H1 (cell line): ENCODE measurements around the gene WEE2. TPM values are rescaled to one million over a fixed set of nuclear protein-coding genes. Genes with fewer than 3 reads are reported as not detected.

Experiments
- CTCF ChIA-PET: fragments of 300-600 bp; sonication (Branson Sonifier 250); formaldehyde crosslinking; loops from one replicate; lab custom pipeline; 2021; ENCODE audit not compliant: partially characterized antibody; lab: Charles Lee
- POLR2A ChIA-PET: fragments of 300-600 bp; sonication (Branson Sonifier 250); formaldehyde crosslinking; loops from one replicate; lab custom pipeline; 2021; ENCODE audit warnings: inconsistent platforms; ENCODE audit not compliant: partially characterized antibody; lab: Charles Lee
- DNase-seq, 2 experiments: peaks; one replicate each; pipeline versions ENCODE4 v3.0.0 to v3.0.0-alpha.2; 2010 to 2022; ENCODE audit warnings: low spot score in 2 of 2, low read depth in 1 of 2, mixed read lengths in 1 of 2
- FAIRE-seq: peaks from 2 replicates; lab custom pipeline; 2011; peaks lifted over from hg19 to GRCh38; lab: Jason Lieb, UNC
- H2AFZ ChIP-seq: 2 replicates; pipeline ENCODE4 v1.8.1; 2012; ENCODE audit warnings: low read length, inconsistent platforms
- H2AK5ac ChIP-seq: 2 replicates; pipeline ENCODE4 v1.6.1; 2013; ENCODE audit warnings: low read depth, low read length
- H2BK120ac ChIP-seq: replicated peaks from 2 replicates; pipeline ENCODE3; 2013; ENCODE audit warnings: low read depth, low read length, inconsistent platforms
- H2BK12ac ChIP-seq: 2 replicates; pipeline ENCODE4 v1.6.1; 2013; ENCODE audit warnings: low read depth, low read length
- H2BK15ac ChIP-seq: 2 replicates; pipeline ENCODE4 v1.6.1; 2013; ENCODE audit warnings: low read length
- H2BK20ac ChIP-seq: 2 replicates; pipeline ENCODE4 v1.6.1; 2013; ENCODE audit warnings: low read length
- H2BK5ac ChIP-seq: 2 replicates; pipeline ENCODE4 v1.6.1; 2013; ENCODE audit warnings: low read depth, low read length
- H3K14ac ChIP-seq: 2 replicates; pipeline ENCODE4 v1.6.1; 2013; ENCODE audit warnings: inconsistent platforms; ENCODE audit not compliant: insufficient read length
- H3K18ac ChIP-seq: 2 replicates; pipeline ENCODE4 v1.6.1; 2013; ENCODE audit warnings: low read length; ENCODE audit errors: extremely low read depth
- H3K23ac ChIP-seq: 2 replicates; pipeline ENCODE4 v1.6.1; 2013; ENCODE audit warnings: inconsistent platforms; ENCODE audit not compliant: insufficient read length
- H3K23me2 ChIP-seq: 2 replicates; pipeline ENCODE4 v1.6.1; 2013; ENCODE audit warnings: low read depth, low read length
- H3K27ac ChIP-seq: 2 replicates; pipeline ENCODE4 v1.6.1; 2011; ENCODE audit warnings: low read depth, low read length, inconsistent platforms
- H3K27me3 ChIP-seq, 4 experiments: replicated peaks in 1 of 4; 1 replicate in 1 of 4; 2 replicates in 3 of 4; pipeline versions ENCODE4 v1.6.1 to v1.8.1; 2011 to 2013; ENCODE audit warnings: low read length in 3 of 4, mild to moderate bottlenecking in 3 of 4, inconsistent platforms in 2 of 4, mixed read lengths in 2 of 4, moderate library complexity in 1 of 4; ENCODE audit not compliant: control insufficient read depth in 3 of 4, insufficient read depth in 3 of 4; ENCODE audit errors: extremely low read depth in 1 of 4
- H3K36me3 ChIP-seq, 4 experiments: 2 replicates each; pipeline versions ENCODE4 v1.6.1 to v1.8.1; 2011 to 2013; ENCODE audit warnings: mild to moderate bottlenecking in 4 of 4, low read length in 3 of 4, moderate library complexity in 2 of 4, control low read depth in 1 of 4, inconsistent platforms in 1 of 4; ENCODE audit not compliant: insufficient read depth in 4 of 4, control insufficient read depth in 2 of 4
- H3K4ac ChIP-seq: replicated peaks from 2 replicates; pipeline ENCODE3; 2013; ENCODE audit warnings: low read length, low read depth, mixed read lengths, inconsistent platforms; ENCODE audit not compliant: insufficient read length
- H3K4me1 ChIP-seq, 4 experiments: replicated peaks in 1 of 4; 1 replicate in 1 of 4; 2 replicates in 3 of 4; pipeline versions ENCODE4 v1.6.1 to v1.8.1; 2011 to 2013; ENCODE audit warnings: low read length in 3 of 4, inconsistent platforms in 2 of 4, mixed read lengths in 1 of 4; ENCODE audit not compliant: insufficient read depth in 4 of 4, control insufficient read depth in 3 of 4
- H3K4me2 ChIP-seq, 2 experiments: 2 replicates each; pipeline versions ENCODE4 v1.6.1 to v1.8.1; 2011 to 2013; ENCODE audit warnings: low read depth in 2 of 2, low read length in 2 of 2, control low read depth in 1 of 2, inconsistent platforms in 1 of 2, mild to moderate bottlenecking in 1 of 2; ENCODE audit not compliant: insufficient read depth in 1 of 2
- H3K4me3 ChIP-seq, 4 experiments: fragments of 200-600, 300-600 bp in 1 of 4; sonication (generic), shearing (Covaris generic), sonication (Bioruptor Twin) in 1 of 4; 2 replicates each; pipeline versions ENCODE4 v1.5.1 to v1.8.1; 2011 to 2016; ENCODE audit warnings: low read length in 4 of 4, low read depth in 3 of 4, control low read depth in 2 of 4, inconsistent platforms in 2 of 4, mild to moderate bottlenecking in 2 of 4, mixed read lengths in 1 of 4, moderate library complexity in 1 of 4; ENCODE audit not compliant: insufficient read depth in 2 of 4; ENCODE audit errors: extremely low read depth in 1 of 4
- H3K56ac ChIP-seq: replicated peaks from 2 replicates; pipeline ENCODE3; 2013; ENCODE audit warnings: low read depth, mild to moderate bottlenecking, mixed read lengths, low read length, inconsistent platforms; ENCODE audit not compliant: insufficient read length
- H3K79me1 ChIP-seq: 2 replicates; pipeline ENCODE4 v1.6.1; 2013; ENCODE audit warnings: low read depth, low read length, control low read depth
- H3K79me2 ChIP-seq, 2 experiments: 2 replicates each; pipeline versions ENCODE4 v1.6.1 to v1.8.1; 2012 to 2013; ENCODE audit warnings: low read length in 2 of 2, mild to moderate bottlenecking in 2 of 2, inconsistent platforms in 1 of 2; ENCODE audit not compliant: insufficient read depth in 2 of 2, control insufficient read depth in 1 of 2
- H3K9ac ChIP-seq, 4 experiments: replicated peaks in 1 of 4; 1 replicate in 1 of 4; 2 replicates in 3 of 4; pipeline versions ENCODE4 v1.6.1 to v1.8.1; 2011 to 2013; ENCODE audit warnings: low read depth in 3 of 4, low read length in 3 of 4, control low read depth in 2 of 4, mild to moderate bottlenecking in 2 of 4, moderate library complexity in 2 of 4, inconsistent platforms in 1 of 4; ENCODE audit errors: extremely low read depth in 1 of 4
- H3K9me3 ChIP-seq, 2 experiments: 2 replicates each; pipeline versions ENCODE4 v1.6.1 to v1.8.1; 2012 to 2013; ENCODE audit warnings: mild to moderate bottlenecking in 2 of 2, moderate library complexity in 2 of 2, control low read depth in 1 of 2, inconsistent platforms in 1 of 2, low read depth in 1 of 2, low read length in 1 of 2, mixed read lengths in 1 of 2; ENCODE audit not compliant: insufficient read depth in 2 of 2
- H4K20me1 ChIP-seq, 2 experiments: replicated peaks in 1 of 2; 2 replicates each; pipeline versions ENCODE3 to v1.8.1; 2011 to 2013; ENCODE audit warnings: inconsistent platforms in 2 of 2, low read length in 2 of 2, mild to moderate bottlenecking in 1 of 2; ENCODE audit not compliant: insufficient read depth in 2 of 2, control insufficient read depth in 1 of 2
- H4K5ac ChIP-seq: 2 replicates; pipeline ENCODE4 v1.6.1; 2013; ENCODE audit warnings: low read length, low read depth, mixed read lengths, inconsistent platforms; ENCODE audit not compliant: insufficient read length
- H4K8ac ChIP-seq: 2 replicates; pipeline ENCODE4 v1.8.0; 2013; ENCODE audit warnings: mild to moderate bottlenecking, moderate library complexity, low read length, inconsistent platforms; ENCODE audit not compliant: insufficient read depth; ENCODE audit errors: extremely low read depth
- H4K91ac ChIP-seq: replicated peaks from 2 replicates; pipeline ENCODE3; 2013; ENCODE audit warnings: low read length, mixed read lengths, inconsistent platforms; ENCODE audit not compliant: insufficient read length
- CHD2 ChIP-seq: IDR thresholded peaks from 2 replicates; pipeline ENCODE4 v1.6.1; 2012; ENCODE audit warnings: low read length, improper control_type of control experiment
- EP300 ChIP-seq, 2 experiments: IDR thresholded peaks; 1 replicate in 1 of 2; 2 replicates in 1 of 2; pipeline ENCODE4 v1.6.1; 2011 to 2012; ENCODE audit warnings: low read depth in 2 of 2, low read length in 2 of 2, mild to moderate bottlenecking in 2 of 2, borderline replicate concordance in 1 of 2, inconsistent platforms in 1 of 2, moderate library complexity in 1 of 2
- EZH2 ChIP-seq: fragments of 200-600 bp; sonication (generic); IDR thresholded peaks from 2 replicates; pipeline ENCODE4 v1.7.1; 2012; ENCODE audit warnings: low read depth, mild to moderate bottlenecking, moderate library complexity, low read length, inconsistent platforms; ENCODE audit not compliant: severe bottlenecking
- FOSL1 ChIP-seq: IDR thresholded peaks from 2 replicates; pipeline ENCODE4 v1.6.1; 2011; ENCODE audit warnings: mild to moderate bottlenecking, low read depth, low read length, moderate library complexity; ENCODE audit not compliant: insufficient read depth
- HDAC2 ChIP-seq, 2 experiments: fragments of 300-600 bp in 1 of 2; sonication (generic) in 1 of 2; IDR thresholded peaks; 2 replicates each; pipeline ENCODE4 v1.6.1; 2011 to 2012; ENCODE audit warnings: low read depth in 2 of 2, low read length in 2 of 2, mild to moderate bottlenecking in 2 of 2, moderate library complexity in 2 of 2, borderline replicate concordance in 1 of 2, inconsistent platforms in 1 of 2
- JUND ChIP-seq: IDR thresholded peaks from 2 replicates; pipeline ENCODE4 v1.6.1; 2011; ENCODE audit warnings: mild to moderate bottlenecking, improper control_type of control experiment, low read length
- KDM5A ChIP-seq: fragments of 200-600 bp; IDR thresholded peaks from 2 replicates; pipeline ENCODE4 v1.7.1; 2012; ENCODE audit warnings: mild to moderate bottlenecking, low read length, inconsistent platforms, mixed read lengths
- MAX ChIP-seq: IDR thresholded peaks from 2 replicates; pipeline ENCODE4 v1.6.1; 2012; ENCODE audit warnings: inconsistent platforms
- PHF8 ChIP-seq: fragments of 200-600 bp; sonication (generic); conservative IDR thresholded peaks from 2 replicates; pipeline ENCODE4 v1.7.1; 2012; ENCODE audit warnings: low read depth, mild to moderate bottlenecking, inconsistent platforms, low read length, moderate library complexity
- POU5F1 ChIP-seq: IDR thresholded peaks from 2 replicates; pipeline ENCODE4 v1.6.1; 2011; ENCODE audit warnings: low read depth, mild to moderate bottlenecking, low read length, moderate library complexity
- SIRT6 ChIP-seq: IDR thresholded peaks from one replicate; pipeline ENCODE4 v1.7.1; 2012; ENCODE audit warnings: low read length, inconsistent platforms
- SP4 ChIP-seq: IDR thresholded peaks from 2 replicates; pipeline ENCODE4 v1.6.1; 2012; ENCODE audit warnings: low read length, inconsistent platforms
- WGBS, 2 experiments: shearing (Covaris generic) in 1 of 2; methylation state at CpG; one replicate each; pipeline versions ENCODE4 v1.1.6 to v1.1.7; 2013 to 2015; ENCODE audit warnings: low lambda C conversion rate in 2 of 2, mixed read lengths in 2 of 2, inconsistent platforms in 1 of 2, low coverage in 1 of 2, missing lambda C conversion rate in 1 of 2; ENCODE audit not compliant: insufficient replicate concordance in 2 of 2, insufficient coverage in 1 of 2, insufficient read length in 1 of 2; ENCODE audit errors: extremely low coverage in 1 of 2, missing lambda C conversion rate in 1 of 2; 5-methylcytosine and 5-hydroxymethylcytosine counted together
- polyA plus RNA-seq, 7 experiments: library from polyadenylated mRNA; depleted of rRNA in 3 of 7; stranded (reverse) in 5 of 7; unstranded in 2 of 7; fragments of >200 nt in 5 of 7; fragments of 200-250 nt in 2 of 7; gene quantifications; 1 replicate in 5 of 7; 2 replicates in 1 of 7; 4 replicates in 1 of 7; pipeline versions ENCODE4 v1.2.1 to v1.2.3, GENCODE V29; 2011 to 2013; ENCODE audit warnings: missing spikeins in 2 of 7, mixed read lengths in 2 of 7
- total RNA-seq: library from RNA; stranded (reverse); fragmentation: NEBNext Ultra II Directional; extraction: Animal tissue kit (Norgen Biotek cat#: 25700); gene quantifications from 2 replicates; pipeline ENCODE4 v1.2.1, GENCODE V29; 2021
- TF ChIP-seq, protein P1 (sequence below): IDR thresholded peaks from 2 replicates; pipeline ENCODE4 v1.6.1; 2012; ENCODE audit warnings: inconsistent platforms

WEE2 gene
- total and polyA plus RNA-seq, 2 of the 8 experiments (the other 6 are each of a cell fraction or from before 2014, with no cell fraction given): 0.02 TPM; not detected in 1

DNA sequence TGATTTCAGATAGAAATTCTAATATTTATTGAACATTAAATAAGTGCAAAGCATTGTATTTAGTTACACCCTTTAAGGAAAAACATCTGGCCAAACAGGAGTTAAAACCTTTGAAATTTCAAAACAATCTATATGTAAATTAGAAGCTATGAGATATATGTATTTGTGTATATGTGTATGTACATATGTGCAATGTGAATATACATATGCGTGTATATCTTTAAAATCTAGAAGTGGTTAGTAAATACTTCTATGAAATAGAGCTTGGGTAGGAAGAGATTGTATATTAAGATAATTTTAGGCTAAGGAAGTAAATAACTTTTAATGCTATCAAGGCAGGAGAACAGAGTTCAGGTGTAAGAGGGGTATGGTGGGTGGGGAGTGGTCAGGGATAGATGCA is 9.3 kb downstream of the WEE2 start:
- Histone ChIP-seq H2AK5ac (no peak overlapping the region), H4K5ac (no peak overlapping the region), H4K8ac (no peak overlapping the region), H3K27ac (no peak overlapping the region), H3K36me3 (no peaks in the 10 kb centered on the region), H3K4ac (no peak overlapping the region), H2BK120ac (no peak overlapping the region), H2AFZ (no peak overlapping the region), H3K4me1 (no peaks in the 10 kb centered on the region), H3K27me3 (no peaks in the 10 kb centered on the region), H3K23ac (no peak overlapping the region), H3K56ac (no peak overlapping the region), H3K18ac (no peak overlapping the region), H4K91ac (no peak overlapping the region), H3K23me2 (peaks cover 3% of the 10 kb centered on the region; the same call in 1 of the 2 replicates), H2BK20ac (0 out of 2 replicates have a peak overlapping the region, but pooled peaks have one; percentile 36), H3K9me3 (no peaks in the 10 kb centered on the region), H3K4me2 (no peak overlapping the region), H3K79me1 (no peaks in the 10 kb centered on the region), H4K20me1 (no peaks in the 10 kb centered on the region), H3K4me3 (no peak overlapping the region), H2BK5ac (no peak overlapping the region), H2BK12ac (no peak overlapping the region), H3K9ac (no peak overlapping the region), H2BK15ac (no peak overlapping the region), H3K14ac (no peak overlapping the region), H3K79me2 (no peaks in the 10 kb centered on the region)
- FAIRE-seq (no peak), DNase-seq (no peak)
- POLR2A ChIA-PET: interaction anchor here (1.0 to 4.3 kb wide), 3 partner anchors 17 to 21 kb away, joined by 3 to 21 read pairs (median 5); partner anchors contain the start of gene SSBP1
- 90% methylated on average over 1 of the region's 1 CpG; no CpG with 5 or more reads in 1 of the 2 experiments for WGBS, 2 experiments
- CTCF ChIA-PET: interaction anchor here (0.7 to 1.2 kb wide), 4 partner anchors 9 to 19 kb away, joined by 3 to 6 read pairs (median 3); partner anchors contain the start of gene DENND11
- TF ChIP-seq PHF8 (no peak), KDM5A (no peak), SIRT6 (no peak), EP300 (IDR thresholded peaks at IDR 0.05; ENCODE audit: borderline replicate concordance in 1 of 2, low read depth in 2 of 2, low read length in 2 of 2) (no peak), EZH2 (no peak), JUND (no peak), HDAC2 (IDR thresholded peaks at IDR 0.05; ENCODE audit: borderline replicate concordance in 1 of 2, low read depth in 2 of 2, low read length in 2 of 2) (no peak), CHD2 (no peak), POU5F1 (no peak), SP4 (no peak), FOSL1 (no peak), MAX (no peak)
- TF ChIP-seq, protein P1, sequence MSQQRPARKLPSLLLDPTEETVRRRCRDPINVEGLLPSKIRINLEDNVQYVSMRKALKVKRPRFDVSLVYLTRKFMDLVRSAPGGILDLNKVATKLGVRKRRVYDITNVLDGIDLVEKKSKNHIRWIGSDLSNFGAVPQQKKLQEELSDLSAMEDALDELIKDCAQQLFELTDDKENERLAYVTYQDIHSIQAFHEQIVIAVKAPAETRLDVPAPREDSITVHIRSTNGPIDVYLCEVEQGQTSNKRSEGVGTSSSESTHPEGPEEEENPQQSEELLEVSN: no peak
